HUES48 (cell line): ENCODE data around the gene TSPAN4.

Experiments used
- H3K27ac ChIP-seq: one replicate; pipeline ENCODE4 v1.7.0; 2013; ENCODE audit warnings: low read depth, low read length, inconsistent platforms
- H3K27me3 ChIP-seq: 2 replicates; pipeline ENCODE4 v1.6.1; 2013; ENCODE audit warnings: mild to moderate bottlenecking, low read length; ENCODE audit not compliant: control insufficient read depth, insufficient read depth
- H3K36me3 ChIP-seq: 2 replicates; pipeline ENCODE4 v1.6.1; 2013; ENCODE audit warnings: low read length; ENCODE audit not compliant: control insufficient read depth, insufficient read depth
- H3K4me1 ChIP-seq: 2 replicates; pipeline ENCODE4 v1.6.1; 2013; ENCODE audit warnings: mild to moderate bottlenecking, low read length; ENCODE audit not compliant: control insufficient read depth, insufficient read depth
- H3K4me3 ChIP-seq: 2 replicates; pipeline ENCODE4 v1.5.1; 2013; ENCODE audit warnings: mild to moderate bottlenecking, low read depth, low read length
- H3K9ac ChIP-seq: 2 replicates; pipeline ENCODE4 v1.6.1; 2013; ENCODE audit warnings: mild to moderate bottlenecking, low read depth, low read length, moderate library complexity
- H3K9me3 ChIP-seq: 2 replicates; pipeline ENCODE4 v1.6.1; 2013; ENCODE audit warnings: low read length; ENCODE audit not compliant: control insufficient read depth, insufficient read depth

TSPAN4 gene

DNA sequence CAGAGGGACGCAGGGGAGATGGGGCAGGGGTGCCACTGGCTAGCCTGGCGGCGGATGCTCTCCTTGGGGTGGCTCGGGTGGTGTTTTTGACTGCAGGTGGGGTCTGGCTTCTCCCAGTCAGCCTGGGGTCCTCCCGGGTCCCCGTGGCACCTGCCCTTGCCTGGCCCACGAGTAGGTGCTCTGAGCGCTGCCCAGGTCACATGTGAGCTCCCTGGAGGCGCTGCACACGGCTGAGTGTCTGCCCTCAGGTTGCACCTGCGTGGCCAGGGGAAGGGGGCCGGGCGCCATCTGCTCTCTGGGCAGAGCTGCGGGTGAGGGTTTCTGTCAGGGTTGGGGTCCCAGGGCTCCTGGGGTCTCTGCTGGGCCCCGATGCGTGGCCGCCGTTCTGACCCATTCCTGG is 5.2 kb downstream of the TSPAN4 start:
- no peaks in the 10 kb centered on the region for H3K9me3 ChIP-seq
- no peaks in the 10 kb centered on the region for H3K36me3 ChIP-seq
- H3K4me1 ChIP-seq: peaks cover 23% of the 10 kb centered on the region
- no peak overlapping the region for H3K27ac ChIP-seq
- H3K9ac ChIP-seq: no peak overlapping the region
- peaks cover 3% of the 10 kb centered on the region; the same call in 1 of the 2 replicates for H3K27me3 ChIP-seq
- no peak overlapping the region for H3K4me3 ChIP-seq

GRCh38 chr11:848380-848931 is 5.8 kb downstream of the TSPAN4 start:
- Histone ChIP-seq H3K9ac (no peak overlapping the region), H3K4me1 (peaks cover 23% of the 10 kb centered on the region), H3K4me3 (no peak overlapping the region), H3K9me3 (no peaks in the 10 kb centered on the region), H3K27ac (no peak overlapping the region), H3K36me3 (no peaks in the 10 kb centered on the region), H3K27me3 (peaks cover 3% of the 10 kb centered on the region; the same call in 1 of the 2 replicates)

DNA sequence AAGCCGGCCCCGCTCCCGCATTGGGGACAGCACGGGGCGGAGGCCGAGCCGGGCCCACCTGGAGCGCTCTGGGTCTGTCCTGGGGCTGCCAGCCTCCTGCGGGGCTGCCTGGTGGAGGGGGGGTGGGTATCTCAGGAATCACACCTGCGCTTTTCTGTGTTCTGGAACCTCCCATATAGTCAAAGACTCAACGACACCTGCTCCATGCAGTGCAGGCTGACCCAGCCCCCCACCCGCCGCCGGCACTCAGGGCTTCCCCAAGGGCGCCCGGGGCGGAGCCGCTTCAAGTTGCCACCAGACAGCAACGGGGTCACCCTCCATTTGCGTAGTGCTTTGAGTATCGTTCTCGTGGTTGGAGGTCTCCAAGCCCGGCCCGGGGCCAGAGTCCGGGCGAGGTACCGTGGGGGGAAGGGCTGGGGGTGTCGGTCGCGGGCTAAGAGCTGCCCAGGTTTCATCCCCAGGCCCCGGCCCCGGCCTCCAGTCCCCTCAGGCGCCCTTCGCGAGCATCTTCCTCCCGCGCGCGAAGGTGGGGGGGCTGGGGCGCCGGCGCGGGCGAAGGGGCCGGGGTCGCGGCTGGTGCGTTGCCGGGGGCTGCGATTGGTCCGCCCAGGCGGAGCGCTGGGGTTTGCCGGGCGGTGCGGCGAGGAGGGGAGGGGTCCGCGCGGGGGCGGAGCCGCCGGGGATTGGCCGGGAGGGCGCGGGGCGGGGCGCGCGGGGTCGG is 6.6 kb downstream of the TSPAN4 start:
- H3K9me3 ChIP-seq: no peaks in the 10 kb centered on the region
- H3K27ac ChIP-seq: no peak overlapping the region
- peaks cover 3% of the 10 kb centered on the region; the same call in 1 of the 2 replicates for H3K27me3 ChIP-seq
- H3K4me1 ChIP-seq: peaks cover 23% of the 10 kb centered on the region
- H3K36me3 ChIP-seq: no peaks in the 10 kb centered on the region
- no peak overlapping the region for H3K9ac ChIP-seq
- peak overlapping the region; percentile 68 for H3K4me3 ChIP-seq

GRCh38 chr11:849951-850774 is 7.5 kb downstream of the TSPAN4 start:
- Histone ChIP-seq H3K4me3 (peak overlapping the region; percentile 68), H3K27me3 (peaks cover 3% of the 10 kb centered on the region; the same call in 1 of the 2 replicates), H3K4me1 (peaks cover 19% of the 10 kb centered on the region), H3K9ac (no peak overlapping the region), H3K36me3 (no peaks in the 10 kb centered on the region), H3K27ac (no peak overlapping the region), H3K9me3 (no peaks in the 10 kb centered on the region)

DNA sequence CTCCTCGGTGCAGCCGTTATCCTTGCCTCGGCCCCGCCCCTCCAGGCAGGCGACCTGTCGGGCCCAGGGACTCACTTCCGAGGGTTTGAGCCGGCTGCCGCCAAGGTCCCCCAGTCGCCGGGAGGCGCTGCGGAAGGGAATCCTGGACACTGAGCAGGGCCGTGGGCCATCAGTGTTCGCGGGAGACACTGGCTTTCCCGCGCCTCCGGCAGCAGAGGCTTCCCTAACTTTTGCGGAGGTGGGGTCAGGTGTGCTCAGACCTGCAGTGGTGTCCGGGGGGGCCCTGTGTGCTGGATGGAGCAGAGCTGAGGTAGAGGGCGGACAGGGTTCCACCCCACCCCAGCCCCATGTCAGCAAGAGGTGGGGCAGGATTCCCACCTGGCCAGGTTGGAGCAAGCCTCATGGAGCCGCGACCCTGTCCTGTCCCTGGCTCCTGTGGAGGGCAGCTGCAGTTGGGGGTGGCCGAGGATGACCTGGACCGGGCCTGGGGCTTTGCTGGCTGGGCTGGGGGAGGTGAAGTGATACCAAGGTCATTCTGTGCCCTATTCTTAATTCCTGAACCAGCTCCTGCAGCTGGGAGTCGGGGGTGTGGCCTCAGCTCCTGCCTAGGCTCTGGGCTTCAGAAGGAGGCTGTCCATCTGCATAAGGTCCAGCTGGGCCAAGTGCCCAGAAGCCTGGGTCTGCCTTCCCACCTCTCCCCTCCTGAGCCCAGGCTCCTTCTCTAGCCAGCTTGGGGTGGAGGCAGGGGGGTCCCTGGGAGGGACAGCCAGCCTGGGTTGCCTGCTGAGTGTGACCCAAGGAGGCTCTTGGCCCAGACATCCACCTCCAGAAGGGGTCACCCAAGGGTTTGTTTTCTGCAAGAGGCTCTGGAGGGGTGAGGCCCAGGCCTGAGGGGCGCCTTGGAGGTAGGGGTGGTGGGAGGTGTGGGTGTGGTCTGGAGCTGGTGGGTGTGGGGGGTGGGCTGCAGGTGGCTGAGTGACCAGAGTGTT is 8.4 kb downstream of the TSPAN4 start:
- peaks cover 13% of the 10 kb centered on the region; the same call in 1 of the 2 replicates for H3K4me1 ChIP-seq

DNA sequence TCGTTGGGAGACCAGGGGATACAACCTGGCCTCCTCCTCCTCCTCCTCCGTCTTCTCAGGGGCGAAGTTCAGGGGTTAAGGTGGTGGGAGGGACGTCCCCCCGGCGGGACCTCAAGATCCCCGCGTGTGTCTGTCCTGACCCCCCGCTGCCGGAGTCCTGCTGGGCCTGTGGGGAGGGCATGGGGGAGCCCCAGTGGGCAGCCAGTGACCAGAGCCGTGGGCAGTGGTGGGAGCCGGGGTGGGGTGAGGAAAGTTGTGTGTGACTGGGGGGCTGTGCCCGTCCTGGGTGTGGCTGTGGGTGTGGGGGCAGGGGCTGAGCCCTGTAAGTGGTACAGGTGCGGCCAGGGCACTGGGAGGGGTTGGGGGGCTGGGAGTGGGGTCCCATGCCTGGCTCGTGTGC is 10.1 kb downstream of the TSPAN4 start:
- Histone ChIP-seq H3K27ac (no peak overlapping the region), H3K4me1 (peaks cover 15% of the 10 kb centered on the region), H3K4me3 (no peak overlapping the region), H3K36me3 (no peaks in the 10 kb centered on the region), H3K9ac (no peak overlapping the region), H3K27me3 (peaks cover 3% of the 10 kb centered on the region; the same call in 1 of the 2 replicates), H3K9me3 (no peaks in the 10 kb centered on the region)

More for the DNA sequence above, 8.4 kb downstream of the TSPAN4 start:
- Histone ChIP-seq H3K9me3 (no peaks in the 10 kb centered on the region), H3K4me3 (peak overlapping the region; percentile 68), H3K9ac (no peak overlapping the region), H3K36me3 (no peaks in the 10 kb centered on the region), H3K27me3 (peaks cover 3% of the 10 kb centered on the region; the same call in 1 of the 2 replicates), H3K27ac (no peak overlapping the region)

DNA sequence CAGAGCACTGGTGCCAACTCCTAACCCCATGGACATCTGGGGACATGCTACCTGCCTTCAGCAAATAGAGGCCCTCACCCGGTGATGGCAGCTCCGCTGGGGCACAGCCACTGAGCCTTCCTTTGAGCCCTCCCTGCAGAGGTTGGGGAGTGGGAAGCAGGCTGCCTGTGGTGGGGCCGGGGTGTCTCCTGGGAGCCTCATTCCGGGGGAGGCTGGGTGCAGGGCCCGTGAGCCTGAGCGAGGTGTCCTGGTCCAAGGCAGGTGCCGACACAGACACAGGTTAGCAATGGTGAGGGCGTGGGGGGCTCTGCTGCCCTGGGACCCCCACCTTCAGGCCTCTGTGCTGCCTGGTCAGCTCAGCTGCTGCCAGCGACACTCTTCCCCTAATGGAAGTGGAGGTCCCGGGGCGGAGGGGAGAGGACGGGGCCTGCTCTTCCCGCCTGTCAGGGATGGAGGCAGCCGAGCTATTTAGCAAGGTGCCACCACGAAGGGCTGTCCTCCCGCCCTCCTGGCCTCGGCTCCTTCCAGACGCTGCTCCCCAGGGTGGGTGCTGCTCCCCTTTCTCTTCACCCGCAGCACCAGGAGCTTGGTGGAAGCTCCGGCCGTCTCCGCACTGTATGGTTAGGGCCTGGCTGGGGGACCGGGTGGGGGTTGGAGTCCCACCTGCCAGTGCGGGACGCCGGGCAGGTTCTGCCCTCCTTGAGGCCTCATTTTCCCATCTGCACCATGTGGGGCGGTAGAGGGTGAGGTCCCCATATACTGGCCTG is 11.2 kb downstream of the TSPAN4 start:
- H3K27ac ChIP-seq: no peak overlapping the region
- no peak overlapping the region for H3K4me3 ChIP-seq
- no peak overlapping the region for H3K9ac ChIP-seq
- H3K9me3 ChIP-seq: no peaks in the 10 kb centered on the region
- peaks cover 10% of the 10 kb centered on the region for H3K4me1 ChIP-seq
- H3K27me3 ChIP-seq: peaks cover 3% of the 10 kb centered on the region; the same call in 1 of the 2 replicates
- no peaks in the 10 kb centered on the region for H3K36me3 ChIP-seq

DNA sequence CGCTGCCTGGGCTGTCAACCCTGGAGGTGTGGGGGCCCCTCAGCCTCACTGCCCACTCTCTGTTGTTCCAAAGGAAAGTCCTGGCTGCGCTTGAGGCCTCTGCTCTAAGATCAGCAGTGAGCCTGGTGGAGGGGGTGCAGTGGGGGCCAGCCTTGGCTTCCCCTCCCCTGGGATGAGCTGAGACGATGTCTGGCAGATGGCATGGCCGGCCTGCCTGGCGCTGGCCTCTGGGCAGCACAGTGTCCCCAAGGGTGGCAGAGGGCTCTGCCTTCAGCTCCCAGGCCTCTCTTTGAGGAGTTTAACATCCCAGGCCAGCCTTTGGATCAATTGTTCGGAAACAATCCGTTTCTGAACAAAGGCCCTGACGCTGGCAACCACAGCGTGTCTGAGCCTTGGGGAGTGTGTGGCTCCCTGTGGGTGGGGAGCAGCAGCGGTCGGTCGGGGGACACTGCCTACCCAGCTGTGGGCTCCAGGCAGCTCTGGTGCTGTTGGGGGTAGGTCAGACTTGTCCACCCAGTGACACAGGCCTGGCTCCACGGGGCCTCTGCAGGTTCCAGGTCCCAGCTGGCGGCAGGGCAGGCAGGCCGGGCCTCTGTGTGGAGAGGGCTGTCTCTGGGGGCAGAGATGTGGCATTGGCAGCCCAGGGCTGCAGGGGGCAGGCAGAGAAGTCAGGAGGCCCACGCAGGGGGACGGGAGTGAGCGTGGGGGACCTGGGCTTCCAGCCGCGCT is 12.1 kb downstream of the TSPAN4 start:
- Histone ChIP-seq H3K27me3 (peaks cover 3% of the 10 kb centered on the region; the same call in 1 of the 2 replicates), H3K4me3 (no peak overlapping the region), H3K4me1 (peaks cover 10% of the 10 kb centered on the region), H3K9ac (no peak overlapping the region), H3K9me3 (no peaks in the 10 kb centered on the region), H3K27ac (no peak overlapping the region), H3K36me3 (no peaks in the 10 kb centered on the region)

- Histone ChIP-seq H3K9me3 (no peaks in the 10 kb centered on the region), H3K9ac (no peak overlapping the region), H3K4me1 (peaks cover 10% of the 10 kb centered on the region)
Measured at GRCh38 chr11:855330-855674, 12.7 kb downstream of the TSPAN4 start.

More at GRCh38 chr11:855330-855674, 12.7 kb downstream of the TSPAN4 start:
- no peak overlapping the region for H3K27ac ChIP-seq
- H3K27me3 ChIP-seq: peaks cover 3% of the 10 kb centered on the region; the same call in 1 of the 2 replicates
- H3K36me3 ChIP-seq: no peaks in the 10 kb centered on the region
- H3K4me3 ChIP-seq: no peak overlapping the region
